ENCODE data around the gene SCGB1D4.

SCGB1D4 gene

GRCh38 chr11:62273284-62273683 is 25.6 kb downstream of the SCGB1D4 start:
- no peak for DNase-seq

- no peak for DNase-seq
Measured at GRCh38 chr11:62269654-62270278, 29.1 kb downstream of the SCGB1D4 start, which contains the start of gene SCGB2A2. Gene SCGB2A2, plus strand, starts transcription at chr11:62270158. Its CDS starts 59 bp downstream, at chr11:62270217.

- DNase-seq = no peak
Measured at GRCh38 chr11:62267576-62267975, 31.3 kb downstream of the SCGB1D4 start.

- no peak for DNase-seq
Measured at GRCh38 chr11:62267050-62267449, 31.8 kb downstream of the SCGB1D4 start.

GRCh38 chr11:62266558-62266957 is 32.3 kb downstream of the SCGB1D4 start:
- no peak for DNase-seq

- no peak for DNase-seq
Measured at GRCh38 chr11:62264004-62264403, 34.9 kb downstream of the SCGB1D4 start.

- no peak for DNase-seq
Measured at GRCh38 chr11:62260261-62260953, 38.5 kb downstream of the SCGB1D4 start.

GRCh38 chr11:62256281-62256680 is 42.6 kb downstream of the SCGB1D4 start:
- no peak for DNase-seq

GRCh38 chr11:62253999-62254542 is 44.8 kb downstream of the SCGB1D4 start:
- DNase-seq = no peak

- DNase-seq = no peak
Measured at GRCh38 chr11:62251698-62252097, 47.2 kb downstream of the SCGB1D4 start.

Measured in eye (tissue), 1 donor.